Measurements from ENCODE around the gene RAB33B.

DNA sequence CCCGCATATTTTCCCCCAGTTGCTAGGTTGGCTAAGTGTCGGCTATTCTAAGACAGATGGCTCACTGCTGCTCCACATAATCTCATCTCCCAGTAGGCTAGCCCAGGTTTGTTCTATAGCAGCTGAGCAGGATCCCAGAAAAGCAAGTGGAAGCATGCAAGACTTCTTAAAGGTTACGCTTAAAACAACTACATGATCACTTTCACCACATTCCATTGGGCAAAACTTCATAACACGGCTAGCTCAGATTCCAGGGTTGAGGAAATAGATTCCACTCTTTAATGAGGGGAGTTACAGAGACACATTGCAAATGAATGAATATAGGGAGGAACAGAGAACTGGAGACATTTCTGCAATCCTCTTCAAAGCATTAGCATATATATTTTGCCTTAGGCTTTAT lies 12.9 kb upstream of the RAB33B start:
- TF ChIP-seq, protein P1, sequence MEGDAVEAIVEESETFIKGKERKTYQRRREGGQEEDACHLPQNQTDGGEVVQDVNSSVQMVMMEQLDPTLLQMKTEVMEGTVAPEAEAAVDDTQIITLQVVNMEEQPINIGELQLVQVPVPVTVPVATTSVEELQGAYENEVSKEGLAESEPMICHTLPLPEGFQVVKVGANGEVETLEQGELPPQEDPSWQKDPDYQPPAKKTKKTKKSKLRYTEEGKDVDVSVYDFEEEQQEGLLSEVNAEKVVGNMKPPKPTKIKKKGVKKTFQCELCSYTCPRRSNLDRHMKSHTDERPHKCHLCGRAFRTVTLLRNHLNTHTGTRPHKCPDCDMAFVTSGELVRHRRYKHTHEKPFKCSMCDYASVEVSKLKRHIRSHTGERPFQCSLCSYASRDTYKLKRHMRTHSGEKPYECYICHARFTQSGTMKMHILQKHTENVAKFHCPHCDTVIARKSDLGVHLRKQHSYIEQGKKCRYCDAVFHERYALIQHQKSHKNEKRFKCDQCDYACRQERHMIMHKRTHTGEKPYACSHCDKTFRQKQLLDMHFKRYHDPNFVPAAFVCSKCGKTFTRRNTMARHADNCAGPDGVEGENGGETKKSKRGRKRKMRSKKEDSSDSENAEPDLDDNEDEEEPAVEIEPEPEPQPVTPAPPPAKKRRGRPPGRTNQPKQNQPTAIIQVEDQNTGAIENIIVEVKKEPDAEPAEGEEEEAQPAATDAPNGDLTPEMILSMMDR (IDR thresholded peaks at IDR 0.05): no peak
- no peak for TF ChIP-seq POLR2A (IDR thresholded peaks at IDR 0.05)

Data from vagina (tissue), 2 donors.